Stimulated activated effector memory CD8-positive, alpha-beta T cell treated with anti-CD3 and anti-CD28 coated beads, Interleukin-12 subunit alpha, Interleukin-12 subunit beta, amount 100 ng/mL, for 72 hours (primary cell): ENCODE data around the gene ENTPD7.

Experiments
- ATAC-seq: fragments of 150-1000 bp; cut with Tn5 transposase; 2 replicates; pipeline ENCODE4 v1.10.0; 2021
- DNase-seq, 2 donors: peaks; one replicate each; pipeline ENCODE4 v3.0.0; 2021 to 2022; ENCODE audit warnings: low spot score in 2 of 2
- H3K27ac Mint-ChIP-seq: one replicate; pipeline ENCODE4 v1.8.0; 2022; ENCODE audit warnings: mild to moderate bottlenecking, mixed read lengths
- H3K36me3 Mint-ChIP-seq: one replicate; pipeline ENCODE4 v1.8.0; 2022; ENCODE audit warnings: mild to moderate bottlenecking, mixed read lengths
- H3K4me1 Mint-ChIP-seq: one replicate; pipeline ENCODE4 v1.8.0; 2022; ENCODE audit warnings: mixed read lengths
- H3K4me3 Mint-ChIP-seq: one replicate; pipeline ENCODE4 v1.8.0; 2022; ENCODE audit warnings: mild to moderate bottlenecking, mixed read lengths
- H3K9me3 Mint-ChIP-seq: one replicate; pipeline ENCODE4 v1.8.0; 2022; ENCODE audit warnings: mixed read lengths

The ENTPD7 gene

GRCh38 chr10:99629625-99629978 is 29.7 kb upstream of the ENTPD7 start:
- DNase-seq, result no peak
- H3K4me1 Mint-ChIP-seq, result no peaks in the 10 kb centered on the region
- H3K9me3 Mint-ChIP-seq, result no peaks in the 10 kb centered on the region
- no peak overlapping the region for H3K27ac Mint-ChIP-seq
- H3K36me3 Mint-ChIP-seq, result no peaks in the 10 kb centered on the region
- no peak overlapping the region for H3K4me3 Mint-ChIP-seq
- ATAC-seq, result peak; percentile 40

GRCh38 chr10:99630433-99630832 is 28.9 kb upstream of the ENTPD7 start:
- Mint-ChIP-seq H3K9me3 (no peaks in the 10 kb centered on the region), H3K27ac (no peak overlapping the region), H3K36me3 (no peaks in the 10 kb centered on the region), H3K4me3 (no peak overlapping the region), H3K4me1 (no peaks in the 10 kb centered on the region)
- DNase-seq (no peak), ATAC-seq (no peak)

DNA sequence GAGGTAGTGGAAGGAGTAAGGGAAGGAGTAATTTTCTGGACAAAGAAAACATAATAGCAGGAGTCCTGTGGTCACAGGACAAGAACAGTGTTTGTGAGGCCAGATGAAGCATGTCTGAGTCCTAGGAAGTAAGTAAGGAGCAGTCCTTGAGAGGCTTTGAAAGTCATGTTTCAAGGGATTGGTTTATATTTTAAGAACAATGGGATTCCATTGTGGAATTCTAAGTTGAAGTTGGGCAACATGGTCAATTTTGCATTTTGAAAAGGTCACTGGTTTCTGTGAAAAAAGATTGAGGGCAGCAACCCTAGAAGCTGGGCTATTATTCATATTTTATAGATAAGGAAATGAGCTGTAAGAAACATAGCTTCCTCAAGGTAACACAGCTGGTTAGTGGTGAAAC is 28.3 kb upstream of the ENTPD7 start:
- ATAC-seq, result no peak
- no peak for DNase-seq
- H3K27ac Mint-ChIP-seq, result no peak overlapping the region
- no peaks in the 10 kb centered on the region for H3K9me3 Mint-ChIP-seq
- H3K4me3 Mint-ChIP-seq, result no peak overlapping the region
- H3K36me3 Mint-ChIP-seq, result no peaks in the 10 kb centered on the region
- H3K4me1 Mint-ChIP-seq, result no peaks in the 10 kb centered on the region

GRCh38 chr10:99631496-99631895 is 27.8 kb upstream of the ENTPD7 start:
- ATAC-seq (no peak), DNase-seq (no peak)
- no peaks in the 10 kb centered on the region for H3K36me3 Mint-ChIP-seq
- no peak overlapping the region for H3K27ac Mint-ChIP-seq
- H3K4me1 Mint-ChIP-seq, result no peaks in the 10 kb centered on the region
- no peaks in the 10 kb centered on the region for H3K9me3 Mint-ChIP-seq
- H3K4me3 Mint-ChIP-seq, result no peak overlapping the region

DNA sequence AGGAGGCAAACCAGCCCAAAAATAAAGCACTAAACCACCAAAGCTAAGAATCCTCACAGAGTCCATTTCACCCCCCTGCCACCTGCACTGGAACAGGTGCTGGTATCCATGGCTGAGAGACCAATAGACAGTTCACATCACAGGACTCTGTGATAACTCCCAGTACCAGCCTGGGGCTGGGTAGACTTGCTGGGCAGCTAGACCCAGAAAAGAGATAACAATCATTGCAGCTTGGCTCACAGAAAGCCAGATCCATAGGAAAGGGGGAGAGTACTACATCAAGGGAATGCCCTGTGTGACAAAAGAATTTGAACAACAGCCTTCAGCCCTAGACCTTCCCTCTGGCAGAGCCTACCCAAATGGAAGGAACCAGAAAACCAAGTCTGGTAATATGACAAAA is 25.5 kb upstream of the ENTPD7 start:
- Mint-ChIP-seq H3K27ac (no peak overlapping the region), H3K4me1 (no peaks in the 10 kb centered on the region), H3K9me3 (no peaks in the 10 kb centered on the region), H3K36me3 (no peaks in the 10 kb centered on the region), H3K4me3 (no peak overlapping the region)
- ATAC-seq (no peak), DNase-seq (no peak)

DNA sequence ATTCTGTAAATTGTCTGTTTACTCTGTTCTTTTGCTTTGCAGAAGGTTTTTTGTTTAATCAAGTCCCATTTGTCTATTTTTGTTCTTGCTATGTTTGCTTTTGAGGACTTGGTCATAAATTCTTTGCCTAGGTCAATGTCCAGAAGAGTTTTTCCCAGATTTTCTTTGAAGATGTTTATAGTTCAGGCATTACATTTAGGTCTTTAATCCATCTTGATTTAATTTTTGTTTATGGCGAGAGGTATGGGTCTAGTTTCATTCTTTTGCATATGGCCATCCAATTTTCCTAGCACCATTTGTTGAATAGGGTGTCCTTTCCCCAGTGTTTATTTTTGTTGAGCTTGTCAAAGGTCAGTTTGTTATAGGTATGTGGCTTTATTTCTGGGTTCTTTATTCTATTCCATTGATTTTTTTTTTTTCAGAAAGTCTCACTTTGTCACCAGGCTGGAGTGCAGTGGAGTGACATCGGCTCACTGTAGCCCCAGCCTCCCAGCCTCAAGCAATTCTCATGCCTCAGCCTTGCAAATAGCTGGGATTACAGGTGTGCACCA is 11.6 kb upstream of the ENTPD7 start:
- DNase-seq (no peak), ATAC-seq (no peak)
- H3K4me1 Mint-ChIP-seq, result no peaks in the 10 kb centered on the region
- H3K36me3 Mint-ChIP-seq, result no peaks in the 10 kb centered on the region
- no peaks in the 10 kb centered on the region for H3K9me3 Mint-ChIP-seq
- H3K27ac Mint-ChIP-seq, result no peak overlapping the region
- no peak overlapping the region for H3K4me3 Mint-ChIP-seq

- no peak overlapping the region for H3K4me3 Mint-ChIP-seq
- no peak overlapping the region for H3K27ac Mint-ChIP-seq
- DNase-seq (no peak), ATAC-seq (no peak)
- no peaks in the 10 kb centered on the region for H3K4me1 Mint-ChIP-seq
- no peaks in the 10 kb centered on the region for H3K36me3 Mint-ChIP-seq
- no peaks in the 10 kb centered on the region for H3K9me3 Mint-ChIP-seq
Observed at GRCh38 chr10:99648717-99649116, 10.6 kb upstream of the ENTPD7 start.

GRCh38 chr10:99652800-99653390 is 6.4 kb upstream of the ENTPD7 start:
- Mint-ChIP-seq H3K27ac (no peak overlapping the region), H3K36me3 (no peaks in the 10 kb centered on the region), H3K4me3 (no peak overlapping the region), H3K4me1 (peaks cover 4% of the 10 kb centered on the region), H3K9me3 (no peaks in the 10 kb centered on the region)
- DNase-seq (no peak), ATAC-seq (no peak)

GRCh38 chr10:99654390-99655175 is 4.7 kb upstream of the ENTPD7 start:
- ATAC-seq, result no peak
- H3K36me3 Mint-ChIP-seq, result no peaks in the 10 kb centered on the region
- no peak overlapping the region for H3K4me3 Mint-ChIP-seq
- no peak overlapping the region for H3K27ac Mint-ChIP-seq
- no peaks in the 10 kb centered on the region for H3K9me3 Mint-ChIP-seq
- H3K4me1 Mint-ChIP-seq, result peaks cover 18% of the 10 kb centered on the region
- no peak for DNase-seq

DNA sequence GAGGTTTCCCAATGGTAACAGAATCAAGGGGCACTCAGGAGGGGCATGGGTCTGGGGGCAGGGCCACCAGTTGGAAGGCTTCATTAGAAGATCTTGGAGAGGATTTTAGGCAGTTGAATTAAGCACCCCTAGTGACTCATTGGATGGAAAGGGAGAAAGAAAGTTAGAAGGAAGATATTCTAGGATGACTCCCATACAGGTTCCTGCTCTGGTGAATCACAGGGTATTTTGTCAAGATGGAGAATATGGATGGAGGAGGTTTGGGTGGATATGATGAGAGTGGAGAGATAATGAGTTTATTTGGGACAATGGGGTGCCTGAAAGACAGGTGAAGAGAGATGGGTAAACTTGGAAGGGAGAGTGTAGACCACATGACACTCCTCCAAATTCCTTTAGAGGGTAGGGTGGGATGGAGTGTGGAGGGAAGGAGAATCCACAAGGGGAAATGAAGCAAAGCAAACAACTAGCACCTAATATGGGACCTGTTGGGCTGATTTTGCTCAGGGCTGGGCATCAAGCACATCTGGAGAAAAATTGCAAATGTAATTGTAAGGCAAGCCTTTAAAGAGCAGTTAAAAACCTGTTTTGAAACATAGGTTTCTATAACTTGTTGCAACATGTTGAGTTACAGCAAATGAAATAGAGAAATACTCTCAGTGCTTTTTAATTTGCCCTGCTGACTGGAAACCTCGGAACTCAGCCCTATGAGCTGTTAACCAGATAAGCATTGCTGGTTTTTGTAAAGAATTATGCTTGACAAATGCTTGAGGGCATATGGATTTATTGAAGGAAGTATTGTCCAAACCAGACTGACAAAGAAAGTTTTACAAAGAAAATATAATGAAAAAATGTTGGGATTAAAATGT is 2.9 kb upstream of the ENTPD7 start:
- DNase-seq, result no peak
- Mint-ChIP-seq H3K27ac (no peak overlapping the region), H3K4me1 (peaks cover 24% of the 10 kb centered on the region), H3K4me3 (no peak overlapping the region), H3K9me3 (no peaks in the 10 kb centered on the region), H3K36me3 (no peaks in the 10 kb centered on the region)
- no peak for ATAC-seq

GRCh38 chr10:99658622-99659030 is 683 bp upstream of the ENTPD7 start:
- peak overlapping the region; percentile 85 for H3K4me3 Mint-ChIP-seq
- H3K4me1 Mint-ChIP-seq, result peaks cover 30% of the 10 kb centered on the region
- ATAC-seq, result peak; percentile 54
- peaks cover 15% of the 10 kb centered on the region for H3K36me3 Mint-ChIP-seq
- DNase-seq, result peak; percentile 40 to 74
- H3K27ac Mint-ChIP-seq, result peak overlapping the region; percentile 97
- no peaks in the 10 kb centered on the region for H3K9me3 Mint-ChIP-seq

DNA sequence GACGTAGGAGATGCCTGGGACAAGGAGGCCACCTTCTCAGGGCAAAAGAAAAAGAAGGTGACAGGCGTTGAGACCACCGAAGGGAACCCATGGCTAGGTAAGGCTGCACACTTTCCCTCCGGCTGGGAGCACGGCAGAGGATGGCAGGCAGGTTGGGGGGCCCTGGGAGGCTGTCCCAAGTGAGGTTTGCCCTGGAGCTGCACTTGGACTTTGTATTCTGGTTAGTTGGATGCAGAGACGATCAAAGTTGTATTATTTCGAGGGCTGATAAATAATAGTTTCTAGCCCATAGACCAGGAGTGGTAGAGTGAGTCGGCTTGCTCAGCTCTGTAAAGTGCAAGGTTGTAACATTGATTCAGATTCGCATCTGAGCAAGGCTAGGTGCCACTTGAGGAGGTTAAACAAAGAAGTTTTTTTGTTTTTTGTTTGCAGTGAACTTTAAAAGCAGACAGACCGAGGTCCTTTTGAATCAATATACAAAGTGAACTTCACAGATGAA is 608 bp downstream of the ENTPD7 start:
- H3K9me3 Mint-ChIP-seq, result no peaks in the 10 kb centered on the region
- peak overlapping the region; percentile 85 for H3K4me3 Mint-ChIP-seq
- peaks cover 24% of the 10 kb centered on the region for H3K36me3 Mint-ChIP-seq
- H3K4me1 Mint-ChIP-seq, result peaks cover 30% of the 10 kb centered on the region
- no peak for DNase-seq
- no peak for ATAC-seq
- H3K27ac Mint-ChIP-seq, result peak overlapping the region; percentile 97

DNA sequence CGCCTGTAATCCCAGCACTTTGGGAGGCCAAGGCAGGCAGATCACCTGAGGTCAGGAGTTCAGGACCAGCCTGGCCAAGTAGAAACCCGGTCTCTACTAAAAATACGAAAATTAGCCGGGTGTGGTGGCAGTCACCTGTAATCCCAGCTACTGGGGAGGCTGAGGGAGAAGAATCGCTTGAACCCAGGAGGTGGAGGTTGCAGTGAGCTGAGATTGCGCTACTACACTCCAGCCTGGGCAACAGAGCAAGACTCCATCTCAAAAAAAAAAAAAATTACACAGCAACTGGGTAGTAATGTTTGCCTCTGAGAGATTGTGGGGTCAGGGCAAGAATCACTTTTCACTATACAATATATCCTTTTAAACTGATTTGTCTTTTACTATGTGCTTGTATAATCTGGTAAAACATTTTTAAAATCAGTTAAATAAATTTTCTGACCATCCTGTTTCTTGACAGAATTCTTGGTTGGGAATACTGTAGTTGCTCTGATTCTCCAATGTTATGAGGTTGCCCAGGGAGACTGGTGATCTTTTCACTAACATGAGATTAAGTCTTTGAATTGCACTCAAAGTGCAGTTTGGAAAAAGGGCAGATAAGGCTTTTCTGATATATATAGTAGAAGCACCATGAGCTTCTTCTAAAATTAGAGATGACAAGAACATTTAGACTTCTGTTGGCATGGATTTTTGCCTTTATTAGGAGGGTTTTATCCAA is 1.5 kb downstream of the ENTPD7 start:
- Mint-ChIP-seq H3K4me3 (no peak overlapping the region), H3K27ac (no peak overlapping the region), H3K9me3 (no peaks in the 10 kb centered on the region), H3K4me1 (peaks cover 30% of the 10 kb centered on the region), H3K36me3 (peaks cover 33% of the 10 kb centered on the region)
- DNase-seq (no peak), ATAC-seq (no peak)

- no peak for ATAC-seq
- H3K36me3 Mint-ChIP-seq, result peaks cover 38% of the 10 kb centered on the region
- no peak overlapping the region for H3K4me3 Mint-ChIP-seq
- H3K9me3 Mint-ChIP-seq, result no peaks in the 10 kb centered on the region
- H3K4me1 Mint-ChIP-seq, result peaks cover 30% of the 10 kb centered on the region
- no peak overlapping the region for H3K27ac Mint-ChIP-seq
- no peak for DNase-seq
Observed at GRCh38 chr10:99661377-99661763, 2.1 kb downstream of the ENTPD7 start.

- Mint-ChIP-seq H3K9me3 (no peaks in the 10 kb centered on the region), H3K27ac (no peak overlapping the region), H3K36me3 (peaks cover 60% of the 10 kb centered on the region), H3K4me3 (no peak overlapping the region), H3K4me1 (peaks cover 11% of the 10 kb centered on the region)
- ATAC-seq, result no peak
- no peak for DNase-seq
Observed at GRCh38 chr10:99665304-99665703, 6.0 kb downstream of the ENTPD7 start.
